Progenitor cell of endocrine pancreas (in vitro differentiated cells): ENCODE measurements around the gene SHISA6. TPM values are rescaled to one million over a fixed set of nuclear protein-coding genes. Genes with fewer than 3 reads are reported as not detected.

Experiments
- DNase-seq: peaks from one replicate; pipeline ENCODE4 v3.0.0; 2021; ENCODE audit warnings: low spot score; ENCODE audit not compliant: unreplicated experiment
- H3K27ac Mint-ChIP-seq: 2 replicates; pipeline ENCODE4 v1.8.0; 2021; ENCODE audit warnings: mild to moderate bottlenecking, moderate library complexity, mixed read lengths
- H3K27me3 Mint-ChIP-seq: 2 replicates; pipeline ENCODE4 v1.8.0; 2021; ENCODE audit warnings: mixed read lengths
- H3K36me3 Mint-ChIP-seq: 2 replicates; pipeline ENCODE4 v1.8.0; 2022; ENCODE audit warnings: mixed read lengths; ENCODE audit not compliant: insufficient read depth
- H3K4me1 Mint-ChIP-seq: 2 replicates; pipeline ENCODE4 v1.8.0; 2021; ENCODE audit warnings: low read depth, mixed read lengths
- H3K4me3 Mint-ChIP-seq: 2 replicates; pipeline ENCODE4 v1.8.0; 2021; ENCODE audit warnings: low read depth, mild to moderate bottlenecking, moderate library complexity, mixed read lengths
- H3K9me3 Mint-ChIP-seq: 2 replicates; pipeline ENCODE4 v1.8.0; 2021; ENCODE audit warnings: low read depth, mixed read lengths
- total RNA-seq: library from RNA; stranded (reverse); gene quantifications from 2 replicates; pipeline ENCODE4 v1.2.1, GENCODE V29; 2021
- TF ChIP-seq, protein P1 (sequence below): fragments of 200-600 bp; sonication (generic); IDR thresholded peaks from one replicate; pipeline ENCODE4 v1.5.0; 2021; ENCODE audit warnings: antibody characterized with exemption, mild to moderate bottlenecking; ENCODE audit not compliant: unreplicated experiment

SHISA6 gene
- total RNA-seq, 1 donor from 2014 or later = 1.0 TPM

DNA sequence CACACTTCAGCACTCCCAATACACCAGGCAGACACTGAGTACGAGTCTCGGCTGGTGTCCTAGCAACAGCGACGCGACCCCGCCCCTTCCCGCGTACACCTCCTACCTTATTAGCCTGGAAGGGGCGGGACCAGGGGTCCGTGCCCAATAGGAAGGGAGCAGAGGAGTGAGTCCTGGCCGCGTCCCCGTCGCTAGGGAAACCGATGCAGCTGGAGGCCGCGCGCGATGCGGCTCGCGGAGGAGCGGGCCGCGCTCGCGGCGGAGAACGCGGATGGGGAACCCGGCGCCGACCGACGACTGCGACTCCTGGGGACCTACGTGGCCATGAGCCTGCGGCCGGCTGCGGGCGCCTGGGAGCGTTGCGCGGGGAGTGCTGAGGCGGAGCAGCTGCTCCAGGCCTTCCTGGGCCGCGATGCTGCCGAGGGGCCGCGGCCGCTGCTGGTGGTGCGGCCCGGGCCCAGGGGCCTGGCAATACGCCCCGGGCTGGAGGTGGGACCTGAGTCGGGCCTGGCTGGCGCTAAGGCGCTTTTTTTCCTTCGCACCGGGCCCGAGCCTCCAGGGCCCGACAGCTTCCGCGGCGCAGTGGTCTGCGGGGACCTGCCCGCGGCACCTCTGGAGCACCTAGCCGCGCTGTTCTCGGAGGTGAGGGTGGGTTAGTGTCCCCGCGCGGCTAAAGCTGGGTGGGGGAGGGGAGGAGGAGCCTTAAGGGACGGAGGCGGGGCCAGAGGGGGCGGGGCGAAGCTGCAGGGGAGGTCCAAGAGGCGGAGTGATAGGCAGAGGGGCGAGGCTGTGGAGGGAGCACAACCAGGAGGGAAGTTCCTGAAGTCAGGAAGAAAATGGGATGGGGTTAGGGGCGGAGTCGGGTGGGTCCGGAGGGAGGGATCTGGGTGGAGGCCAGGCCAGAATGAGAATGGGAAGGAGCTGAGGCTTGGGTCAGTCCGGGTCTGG, 357.5 kb downstream of the SHISA6 start, which contains the start of gene DNAH9:
Gene DNAH9 (plus strand): TSS at position 197 of the 948 bp plus-strand sequence. CDS start 29 bp downstream, at position 226.
- Mint-ChIP-seq H3K9me3 (no peaks in the 10 kb centered on the region), H3K36me3 (peaks cover 2% of the 10 kb centered on the region), H3K27me3 (peaks cover 22% of the 10 kb centered on the region), H3K27ac (peak within 1 kb of the TSS; percentile 29), H3K4me3 (peak within 1 kb of the TSS; percentile 69), H3K4me1 (peaks cover 5% of the 10 kb centered on the region)
- TF ChIP-seq, protein P1, sequence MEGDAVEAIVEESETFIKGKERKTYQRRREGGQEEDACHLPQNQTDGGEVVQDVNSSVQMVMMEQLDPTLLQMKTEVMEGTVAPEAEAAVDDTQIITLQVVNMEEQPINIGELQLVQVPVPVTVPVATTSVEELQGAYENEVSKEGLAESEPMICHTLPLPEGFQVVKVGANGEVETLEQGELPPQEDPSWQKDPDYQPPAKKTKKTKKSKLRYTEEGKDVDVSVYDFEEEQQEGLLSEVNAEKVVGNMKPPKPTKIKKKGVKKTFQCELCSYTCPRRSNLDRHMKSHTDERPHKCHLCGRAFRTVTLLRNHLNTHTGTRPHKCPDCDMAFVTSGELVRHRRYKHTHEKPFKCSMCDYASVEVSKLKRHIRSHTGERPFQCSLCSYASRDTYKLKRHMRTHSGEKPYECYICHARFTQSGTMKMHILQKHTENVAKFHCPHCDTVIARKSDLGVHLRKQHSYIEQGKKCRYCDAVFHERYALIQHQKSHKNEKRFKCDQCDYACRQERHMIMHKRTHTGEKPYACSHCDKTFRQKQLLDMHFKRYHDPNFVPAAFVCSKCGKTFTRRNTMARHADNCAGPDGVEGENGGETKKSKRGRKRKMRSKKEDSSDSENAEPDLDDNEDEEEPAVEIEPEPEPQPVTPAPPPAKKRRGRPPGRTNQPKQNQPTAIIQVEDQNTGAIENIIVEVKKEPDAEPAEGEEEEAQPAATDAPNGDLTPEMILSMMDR = no peak
- DNase-seq = peak; percentile 90

DNA sequence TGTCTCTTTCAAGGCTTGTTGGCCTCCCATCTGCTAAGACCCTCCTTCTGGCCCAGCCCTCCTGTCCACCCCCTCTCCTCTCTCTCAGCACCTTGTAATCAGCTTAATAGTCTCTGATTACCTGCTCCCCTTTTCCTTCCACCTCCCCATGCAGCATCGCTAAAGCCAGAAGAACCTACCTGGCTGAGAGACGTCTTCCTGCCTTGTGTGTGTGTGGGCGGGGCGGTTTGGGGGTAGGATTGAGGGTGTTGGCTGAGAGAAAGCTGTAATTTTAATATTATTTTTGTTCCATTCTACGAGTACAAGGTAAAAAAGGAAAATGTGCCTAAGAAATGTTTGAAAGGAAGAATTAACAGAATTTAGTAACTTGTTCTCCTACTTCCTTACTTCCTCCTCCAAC, 360.6 kb downstream of the SHISA6 start:
- peaks cover 5% of the 10 kb centered on the region for H3K4me1 Mint-ChIP-seq

DNA sequence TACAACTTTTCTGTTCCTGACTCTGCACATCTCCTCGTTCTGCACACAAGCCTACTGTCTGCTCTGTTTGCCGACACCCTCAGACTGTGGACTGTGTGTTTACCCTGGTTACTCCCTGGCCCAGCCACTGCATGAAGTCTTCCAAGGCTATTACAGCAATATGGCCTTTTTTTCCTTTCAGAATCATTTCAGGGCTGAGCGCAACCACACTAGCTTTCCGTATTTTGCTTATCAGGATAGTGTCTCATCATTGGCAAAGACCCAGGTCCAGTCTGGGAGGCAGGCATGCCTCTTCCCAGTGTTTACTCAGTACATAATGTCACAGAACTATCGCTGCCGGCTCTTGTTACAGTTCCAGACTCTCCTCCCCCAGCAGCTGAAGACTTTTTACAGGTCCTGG, 367.4 kb downstream of the SHISA6 start:
- peak overlapping the region; percentile 6 for H3K27ac Mint-ChIP-seq
- TF ChIP-seq, protein P1 = no peak
- H3K9me3 Mint-ChIP-seq = no peaks in the 10 kb centered on the region

More for the DNA sequence above, 360.6 kb downstream of the SHISA6 start:
- Mint-ChIP-seq H3K27me3 (peaks cover 16% of the 10 kb centered on the region), H3K4me3 (no peak overlapping the region), H3K36me3 (peaks cover 2% of the 10 kb centered on the region), H3K27ac (no peak overlapping the region), H3K9me3 (no peaks in the 10 kb centered on the region)
- DNase-seq = no peak
- TF ChIP-seq, protein P1 = no peak

DNA sequence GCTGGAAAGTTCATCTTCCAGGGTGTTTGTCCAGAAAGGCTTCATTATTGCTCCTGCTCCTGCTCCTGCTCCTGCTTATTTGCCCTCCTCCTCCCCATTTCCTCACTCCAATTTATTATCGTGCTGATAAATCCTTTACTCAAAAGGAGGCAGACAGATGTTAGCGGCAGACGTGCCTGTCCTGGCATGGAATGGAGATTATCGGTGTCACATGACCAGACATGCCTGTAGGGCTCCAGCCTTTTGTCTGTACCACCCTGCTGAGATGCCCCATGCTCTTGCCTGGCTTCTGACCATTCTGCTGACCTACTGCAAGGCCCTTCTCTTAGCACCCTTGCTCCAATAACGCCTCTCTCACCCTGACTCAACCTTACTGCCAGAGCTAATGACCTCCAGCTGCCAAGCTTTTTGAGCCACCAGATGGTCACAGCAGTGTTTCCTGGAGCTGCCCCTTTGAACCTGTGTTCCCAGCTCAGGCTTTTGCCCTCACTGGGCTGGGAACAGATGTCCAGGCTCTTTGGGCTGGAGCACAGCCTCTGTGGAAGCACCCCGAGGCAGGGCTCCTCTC, 370.1 kb downstream of the SHISA6 start:
- H3K27me3 Mint-ChIP-seq = peaks cover 1% of the 10 kb centered on the region
- H3K27ac Mint-ChIP-seq = peak overlapping the region; percentile 15
- TF ChIP-seq, protein P1 = no peak
- DNase-seq = no peak
- no peaks in the 10 kb centered on the region for H3K9me3 Mint-ChIP-seq
- peaks cover 9% of the 10 kb centered on the region for H3K4me1 Mint-ChIP-seq
- H3K4me3 Mint-ChIP-seq = no peak overlapping the region
- H3K36me3 Mint-ChIP-seq = no peaks in the 10 kb centered on the region

More for the DNA sequence above, 367.4 kb downstream of the SHISA6 start:
- no peak for DNase-seq
- Mint-ChIP-seq H3K36me3 (no peaks in the 10 kb centered on the region), H3K4me1 (peaks cover 9% of the 10 kb centered on the region), H3K4me3 (peak overlapping the region; percentile 5), H3K27me3 (peaks cover 5% of the 10 kb centered on the region)

DNA sequence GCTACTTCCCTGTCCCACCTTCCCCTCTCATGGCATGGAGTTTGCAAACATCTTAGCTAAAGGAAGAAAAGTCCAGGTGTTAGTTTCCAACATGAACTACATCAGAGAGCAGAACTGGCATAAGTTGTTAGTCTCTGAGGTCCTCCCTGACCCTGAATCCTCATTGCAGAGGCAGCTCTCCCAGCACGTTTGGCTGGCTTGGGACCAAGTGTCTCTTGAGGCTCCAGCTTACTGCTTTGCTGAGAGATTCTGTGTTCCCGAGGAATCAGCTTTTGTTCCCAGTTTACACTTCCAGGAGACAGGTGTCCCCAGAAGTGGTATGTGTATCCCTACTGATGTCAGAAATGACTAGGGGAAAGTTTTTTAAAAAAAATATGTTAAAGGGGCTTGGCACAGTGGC, 371.9 kb downstream of the SHISA6 start:
- Mint-ChIP-seq H3K27me3 (no peaks in the 10 kb centered on the region), H3K4me3 (no peak overlapping the region), H3K36me3 (no peaks in the 10 kb centered on the region), H3K27ac (no peak overlapping the region), H3K9me3 (no peaks in the 10 kb centered on the region), H3K4me1 (peaks cover 9% of the 10 kb centered on the region)
- no peak for DNase-seq
- TF ChIP-seq, protein P1 = no peak
